ENCODE results near the gene USB1. TPM values are rescaled to one million over a fixed set of nuclear protein-coding genes. Genes with fewer than 3 reads are reported as not detected.

The USB1 gene
- total and polyA plus RNA-seq, 2 donors (not counting 1 experiment from before 2014, with no cell fraction given) = 18.8 to 32.7 TPM

DNA sequence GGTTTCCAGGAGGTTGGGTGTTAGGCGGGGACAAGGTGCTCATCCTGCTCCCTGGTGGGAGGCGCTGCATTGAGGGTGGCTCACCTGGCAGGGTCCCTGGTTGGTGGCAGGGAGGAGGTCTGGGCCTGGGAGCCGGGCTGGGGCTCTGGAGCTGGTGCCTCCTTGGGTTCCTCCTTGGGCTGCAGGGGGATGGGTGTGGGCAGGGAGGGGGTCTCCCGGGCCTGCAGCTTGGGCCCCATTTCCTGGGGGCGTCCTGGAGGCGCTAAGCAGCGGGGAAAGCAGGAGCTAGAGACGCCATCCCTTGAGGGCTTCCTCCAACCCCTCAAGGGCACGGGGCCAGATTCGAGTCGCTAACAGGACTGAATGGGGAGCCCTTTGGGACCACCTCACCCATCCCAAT is 41.4 kb upstream of the USB1 start:
- H3K4me2 ChIP-seq (ENCODE audit: extremely low read depth, insufficient read depth, low read length) = no peak overlapping the region
- no peak overlapping the region for H3K9ac ChIP-seq (ENCODE audit: insufficient read depth, low read length)
- no peaks in the 10 kb centered on the region for H3K36me3 ChIP-seq (ENCODE audit: control insufficient read depth, insufficient read depth, low read length)
- no peaks in the 10 kb centered on the region for H3K79me2 ChIP-seq (ENCODE audit: control insufficient read depth, insufficient read depth, low read length)
- TF ChIP-seq, protein P1, sequence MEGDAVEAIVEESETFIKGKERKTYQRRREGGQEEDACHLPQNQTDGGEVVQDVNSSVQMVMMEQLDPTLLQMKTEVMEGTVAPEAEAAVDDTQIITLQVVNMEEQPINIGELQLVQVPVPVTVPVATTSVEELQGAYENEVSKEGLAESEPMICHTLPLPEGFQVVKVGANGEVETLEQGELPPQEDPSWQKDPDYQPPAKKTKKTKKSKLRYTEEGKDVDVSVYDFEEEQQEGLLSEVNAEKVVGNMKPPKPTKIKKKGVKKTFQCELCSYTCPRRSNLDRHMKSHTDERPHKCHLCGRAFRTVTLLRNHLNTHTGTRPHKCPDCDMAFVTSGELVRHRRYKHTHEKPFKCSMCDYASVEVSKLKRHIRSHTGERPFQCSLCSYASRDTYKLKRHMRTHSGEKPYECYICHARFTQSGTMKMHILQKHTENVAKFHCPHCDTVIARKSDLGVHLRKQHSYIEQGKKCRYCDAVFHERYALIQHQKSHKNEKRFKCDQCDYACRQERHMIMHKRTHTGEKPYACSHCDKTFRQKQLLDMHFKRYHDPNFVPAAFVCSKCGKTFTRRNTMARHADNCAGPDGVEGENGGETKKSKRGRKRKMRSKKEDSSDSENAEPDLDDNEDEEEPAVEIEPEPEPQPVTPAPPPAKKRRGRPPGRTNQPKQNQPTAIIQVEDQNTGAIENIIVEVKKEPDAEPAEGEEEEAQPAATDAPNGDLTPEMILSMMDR (conservative IDR thresholded peaks at IDR 0.05 in 1 of 2, IDR thresholded peaks at IDR 0.05 in 1 of 2; ENCODE audit: low read depth in 1 of 2, low read length in 2 of 2) = no peak
- TF ChIP-seq EZH2 (IDR thresholded peaks at IDR 0.05; ENCODE audit: low read length, missing control alignments) = no peak
- no peaks in the 10 kb centered on the region for H3K9me3 ChIP-seq (ENCODE audit: control insufficient read depth, insufficient read depth, low read depth, low read length)
- no peak overlapping the region for H3K4me3 ChIP-seq (replicated peaks in 1 of 4; ENCODE audit: control extremely low read depth in 1 of 4, insufficient read depth in 1 of 4, low read depth in 3 of 4, low read length in 4 of 4)
- no peaks in the 10 kb centered on the region for H3K4me1 ChIP-seq (ENCODE audit: control insufficient read depth, extremely low read depth, insufficient read depth, low read length)
- peaks cover 11% of the 10 kb centered on the region for H3K27me3 ChIP-seq (ENCODE audit: control insufficient read depth, insufficient read depth, low read length)
- no peak overlapping the region for H2AFZ ChIP-seq (ENCODE audit: low read length)
- DNase-seq (ENCODE audit: low read depth in 2 of 2) = no peak
- H3K27ac ChIP-seq (ENCODE audit: insufficient read depth, low read length) = no peak overlapping the region
- no peaks in the 10 kb centered on the region for H4K20me1 ChIP-seq (ENCODE audit: control insufficient read depth, extremely low read depth, insufficient read depth, low read length)

GRCh38 chr16:57960310-57960709 is 40.9 kb upstream of the USB1 start:
- DNase-seq (ENCODE audit: low read depth in 2 of 2) = no peak
- Histone ChIP-seq H3K36me3 (ENCODE audit: control insufficient read depth, insufficient read depth, low read length) (no peaks in the 10 kb centered on the region), H3K4me2 (ENCODE audit: extremely low read depth, insufficient read depth, low read length) (no peak overlapping the region), H3K27me3 (ENCODE audit: control insufficient read depth, insufficient read depth, low read length) (peaks cover 11% of the 10 kb centered on the region), H3K79me2 (ENCODE audit: control insufficient read depth, insufficient read depth, low read length) (no peaks in the 10 kb centered on the region), H3K27ac (ENCODE audit: insufficient read depth, low read length) (no peak overlapping the region), H2AFZ (ENCODE audit: low read length) (no peak overlapping the region), H3K4me1 (ENCODE audit: control insufficient read depth, extremely low read depth, insufficient read depth, low read length) (no peaks in the 10 kb centered on the region), H3K9me3 (ENCODE audit: control insufficient read depth, insufficient read depth, low read depth, low read length) (no peaks in the 10 kb centered on the region), H3K9ac (ENCODE audit: insufficient read depth, low read length) (no peak overlapping the region), H4K20me1 (ENCODE audit: control insufficient read depth, extremely low read depth, insufficient read depth, low read length) (no peaks in the 10 kb centered on the region), H3K4me3 (replicated peaks in 1 of 4; ENCODE audit: control extremely low read depth in 1 of 4, insufficient read depth in 1 of 4, low read depth in 3 of 4, low read length in 4 of 4) (no peak overlapping the region)
- no peak for TF ChIP-seq EZH2 (IDR thresholded peaks at IDR 0.05; ENCODE audit: low read length, missing control alignments)
- TF ChIP-seq, protein P1 (conservative IDR thresholded peaks at IDR 0.05 in 1 of 2, IDR thresholded peaks at IDR 0.05 in 1 of 2; ENCODE audit: low read depth in 1 of 2, low read length in 2 of 2) = no peak

GRCh38 chr16:57960826-57961472 is 40.3 kb upstream of the USB1 start:
- TF ChIP-seq, protein P1 (conservative IDR thresholded peaks at IDR 0.05 in 1 of 2, IDR thresholded peaks at IDR 0.05 in 1 of 2; ENCODE audit: low read depth in 1 of 2, low read length in 2 of 2) = no peak
- no peak for TF ChIP-seq EZH2 (IDR thresholded peaks at IDR 0.05; ENCODE audit: low read length, missing control alignments)
- Histone ChIP-seq H3K4me3 (replicated peaks in 1 of 4; ENCODE audit: control extremely low read depth in 1 of 4, insufficient read depth in 1 of 4, low read depth in 3 of 4, low read length in 4 of 4) (no peak overlapping the region), H3K27me3 (ENCODE audit: control insufficient read depth, insufficient read depth, low read length) (peaks cover 11% of the 10 kb centered on the region), H3K4me2 (ENCODE audit: extremely low read depth, insufficient read depth, low read length) (no peak overlapping the region), H3K9ac (ENCODE audit: insufficient read depth, low read length) (no peak overlapping the region), H3K36me3 (ENCODE audit: control insufficient read depth, insufficient read depth, low read length) (no peaks in the 10 kb centered on the region), H3K79me2 (ENCODE audit: control insufficient read depth, insufficient read depth, low read length) (no peaks in the 10 kb centered on the region), H3K4me1 (ENCODE audit: control insufficient read depth, extremely low read depth, insufficient read depth, low read length) (no peaks in the 10 kb centered on the region), H3K27ac (ENCODE audit: insufficient read depth, low read length) (no peak overlapping the region), H4K20me1 (ENCODE audit: control insufficient read depth, extremely low read depth, insufficient read depth, low read length) (no peaks in the 10 kb centered on the region), H3K9me3 (ENCODE audit: control insufficient read depth, insufficient read depth, low read depth, low read length) (no peaks in the 10 kb centered on the region), H2AFZ (ENCODE audit: low read length) (no peak overlapping the region)
- DNase-seq (ENCODE audit: low read depth in 2 of 2) = no peak
